Measurements from ENCODE around the gene ANAPC7.

The ANAPC7 gene

DNA sequence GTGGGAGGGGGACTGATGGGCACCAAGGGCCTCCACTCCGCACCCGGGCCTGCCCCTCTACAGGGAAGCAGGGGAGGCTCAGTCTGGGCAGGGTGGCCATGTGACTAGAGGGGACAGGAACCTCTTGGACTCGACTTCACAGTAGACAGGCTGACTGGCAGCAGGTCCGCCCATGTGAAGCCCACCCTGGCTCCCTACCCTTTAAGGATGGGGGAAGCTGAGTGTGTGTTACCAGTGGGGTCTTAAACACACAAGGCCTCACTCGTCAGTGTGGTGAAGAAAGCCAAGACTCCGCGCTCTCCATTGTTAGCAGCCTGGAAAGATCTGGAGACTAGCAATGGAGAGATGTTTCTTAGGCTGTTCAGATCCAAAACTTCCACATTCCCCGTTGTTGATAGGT is 52.4 kb downstream of the ANAPC7 start:
- ChIA-PET POLR2A (no interaction called here), CTCF (interaction anchor here (0.6 kb wide), 1 partner anchor 119 kb away, joined by 3 read pairs; no protein-coding TSS in a partner anchor)
- Histone ChIP-seq H3K9me3 (ENCODE audit: control insufficient read depth, insufficient read depth, low read depth, low read length) (no peaks in the 10 kb centered on the region), H3K4me1 (ENCODE audit: control insufficient read depth, insufficient read depth, low read length) (no peaks in the 10 kb centered on the region), H3K4me3 (ENCODE audit: low read depth, low read length) (no peak overlapping the region), H3K27ac (ENCODE audit: extremely low read depth, low read depth, low read length) (no peak overlapping the region), H3K36me3 (ENCODE audit: control insufficient read depth in 2 of 2, insufficient read depth in 1 of 2, low read length in 2 of 2) (peaks cover 11 to 55% of the 10 kb centered on the region in 2 experiments)
- no peak for TF ChIP-seq BCL11B (tag by site-specific recombination; IDR thresholded peaks at IDR 0.05; ENCODE audit: low read depth)
- no peak for TF ChIP-seq ZNF248 (tag by site-specific recombination; IDR thresholded peaks at IDR 0.05)

DNA sequence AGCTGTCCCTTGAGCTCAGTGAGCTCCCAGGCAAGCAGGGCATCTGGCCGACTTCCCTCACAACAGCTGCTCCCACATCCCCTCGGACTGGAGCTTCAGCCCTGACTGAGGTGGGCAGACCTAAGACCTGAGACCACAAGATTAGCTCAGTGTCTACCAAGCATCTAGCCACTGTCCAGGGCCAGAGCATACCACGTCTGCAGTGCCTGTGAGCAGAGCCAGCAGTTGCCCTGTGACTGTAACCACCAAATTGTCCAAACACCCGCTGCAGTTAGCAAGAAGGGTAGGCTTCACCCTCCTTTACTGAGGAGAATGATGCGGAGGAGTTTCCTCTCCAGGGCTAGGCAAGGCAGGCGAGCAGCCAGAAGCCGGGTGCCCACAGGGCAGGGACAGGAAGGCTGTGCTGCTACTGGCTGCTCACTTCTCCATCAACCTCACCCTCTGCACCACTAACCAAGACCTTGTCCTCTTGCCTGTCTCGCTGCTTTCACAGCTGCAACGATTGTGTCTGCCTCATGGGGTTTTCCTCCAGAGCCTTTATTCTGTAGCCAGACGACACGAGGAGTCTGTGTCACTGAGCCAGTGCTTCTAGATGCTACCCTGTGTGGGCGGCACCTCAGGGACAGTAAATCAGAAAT is 53.9 kb downstream of the ANAPC7 start:
- H3K36me3 ChIP-seq (ENCODE audit: control insufficient read depth in 2 of 2, insufficient read depth in 1 of 2, low read length in 2 of 2): peaks cover 13 to 70% of the 10 kb centered on the region in 2 experiments
- POLR2A ChIA-PET: no interaction called here

DNA sequence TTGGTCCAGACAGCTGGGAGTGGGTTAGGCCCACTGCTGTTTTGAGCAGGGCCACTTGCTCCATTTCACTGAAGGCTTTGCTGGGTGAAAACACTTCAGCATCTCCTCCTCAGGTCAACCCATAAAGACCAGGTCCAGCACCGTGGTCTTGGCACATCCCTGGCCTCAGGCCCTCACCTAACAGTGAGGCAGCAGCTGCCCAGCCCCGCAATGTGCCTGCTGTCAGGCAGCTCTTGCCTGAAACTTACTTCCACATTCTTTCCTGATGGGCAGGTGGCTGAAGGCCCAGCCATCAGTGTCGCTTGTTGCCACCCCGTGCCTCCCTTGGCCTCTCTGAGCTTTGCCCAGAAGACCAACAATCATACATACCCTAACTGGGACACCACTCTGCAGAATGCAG is 54.4 kb downstream of the ANAPC7 start:
- CTCF ChIA-PET: interaction anchor here (0.7 kb wide), 2 partner anchors 15 to 364 kb away, joined by 3 read pairs; no protein-coding TSS in a partner anchor
- Histone ChIP-seq H3K27ac (ENCODE audit: extremely low read depth, low read depth, low read length) (peak overlapping the region; percentile 5; the same call in 1 of the 2 replicates), H3K9me3 (ENCODE audit: control insufficient read depth, insufficient read depth, low read depth, low read length) (no peaks in the 10 kb centered on the region), H3K36me3 (ENCODE audit: control insufficient read depth in 2 of 2, insufficient read depth in 1 of 2, low read length in 2 of 2) (peaks cover 16 to 75% of the 10 kb centered on the region in 2 experiments), H3K4me1 (ENCODE audit: control insufficient read depth, insufficient read depth, low read length) (no peaks in the 10 kb centered on the region), H3K4me3 (ENCODE audit: low read depth, low read length) (no peak overlapping the region)
- POLR2A ChIA-PET: no interaction called here
- TF ChIP-seq, protein P1, sequence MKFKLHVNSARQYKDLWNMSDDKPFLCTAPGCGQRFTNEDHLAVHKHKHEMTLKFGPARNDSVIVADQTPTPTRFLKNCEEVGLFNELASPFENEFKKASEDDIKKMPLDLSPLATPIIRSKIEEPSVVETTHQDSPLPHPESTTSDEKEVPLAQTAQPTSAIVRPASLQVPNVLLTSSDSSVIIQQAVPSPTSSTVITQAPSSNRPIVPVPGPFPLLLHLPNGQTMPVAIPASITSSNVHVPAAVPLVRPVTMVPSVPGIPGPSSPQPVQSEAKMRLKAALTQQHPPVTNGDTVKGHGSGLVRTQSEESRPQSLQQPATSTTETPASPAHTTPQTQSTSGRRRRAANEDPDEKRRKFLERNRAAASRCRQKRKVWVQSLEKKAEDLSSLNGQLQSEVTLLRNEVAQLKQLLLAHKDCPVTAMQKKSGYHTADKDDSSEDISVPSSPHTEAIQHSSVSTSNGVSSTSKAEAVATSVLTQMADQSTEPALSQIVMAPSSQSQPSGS (tag by site-specific recombination; IDR thresholded peaks at IDR 0.05; ENCODE audit: low read depth): no peak

More for the DNA sequence above, 53.9 kb downstream of the ANAPC7 start:
- Histone ChIP-seq H3K9me3 (ENCODE audit: control insufficient read depth, insufficient read depth, low read depth, low read length) (no peaks in the 10 kb centered on the region), H3K4me1 (ENCODE audit: control insufficient read depth, insufficient read depth, low read length) (no peaks in the 10 kb centered on the region), H3K4me3 (ENCODE audit: low read depth, low read length) (no peak overlapping the region), H3K27ac (ENCODE audit: extremely low read depth, low read depth, low read length) (peak overlapping the region; percentile 5; the same call in 1 of the 2 replicates)
- TF ChIP-seq ZNF785 (tag by site-specific recombination; IDR thresholded peaks at IDR 0.05) (no peak), HOXC10 (CRISPR knock-in tag; IDR thresholded peaks at IDR 0.05) (no peak), ZNF24 (tag by site-specific recombination; IDR thresholded peaks at IDR 0.05) (no peak), ZNF837 (tag by site-specific recombination; IDR thresholded peaks at IDR 0.05) (no peak), ZNF707 (tag by site-specific recombination; IDR thresholded peaks at IDR 0.05) (no peak), ZNF394 (tag by site-specific recombination; IDR thresholded peaks at IDR 0.05; ENCODE audit: borderline replicate concordance) (no peak), ZNF19 (tag by site-specific recombination; IDR thresholded peaks at IDR 0.05; ENCODE audit: low read depth) (no peak), ZNF843 (tag by site-specific recombination; IDR thresholded peaks at IDR 0.05) (no peak), ZNF423 (tag by site-specific recombination; IDR thresholded peaks at IDR 0.05) (no peak), ZIC2 (tag by site-specific recombination; IDR thresholded peaks at IDR 0.05) (no peak), GLI4 (tag by site-specific recombination; IDR thresholded peaks at IDR 0.05) (no peak), ZBTB17 (tag by site-specific recombination; IDR thresholded peaks at IDR 0.05) (no peak), ZNF214 (tag by site-specific recombination; IDR thresholded peaks at IDR 0.05; ENCODE audit: borderline replicate concordance) (no peak)
- TF ChIP-seq, protein P2, sequence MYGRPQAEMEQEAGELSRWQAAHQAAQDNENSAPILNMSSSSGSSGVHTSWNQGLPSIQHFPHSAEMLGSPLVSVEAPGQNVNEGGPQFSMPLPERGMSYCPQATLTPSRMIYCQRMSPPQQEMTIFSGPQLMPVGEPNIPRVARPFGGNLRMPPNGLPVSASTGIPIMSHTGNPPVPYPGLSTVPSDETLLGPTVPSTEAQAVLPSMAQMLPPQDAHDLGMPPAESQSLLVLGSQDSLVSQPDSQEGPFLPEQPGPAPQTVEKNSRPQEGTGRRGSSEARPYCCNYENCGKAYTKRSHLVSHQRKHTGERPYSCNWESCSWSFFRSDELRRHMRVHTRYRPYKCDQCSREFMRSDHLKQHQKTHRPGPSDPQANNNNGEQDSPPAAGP (tag by site-specific recombination; IDR thresholded peaks at IDR 0.05): no peak
- CTCF ChIA-PET: interaction anchor here (0.5 kb wide), 1 partner anchor 82 kb away, joined by 7 read pairs; no protein-coding TSS in a partner anchor

Data from HEK293 (cell line).